IMR-90 (cell line): Measurements from ENCODE around the gene OR3A1. TPM values are rescaled to one million over a fixed set of nuclear protein-coding genes. Genes with fewer than 3 reads are reported as not detected.

Source experiments
- ATAC-seq: fragments of 200-7000 bp; cut with Tn5 transposase; 2 replicates; pipeline ENCODE4 v1.9.1; 2020; ENCODE audit warnings: low read depth, mild to moderate bottlenecking, moderate library complexity
- BruUV-seq: library from RNA; stranded (reverse); fragments of 400-500 nt; replicated peaks from 2 replicates; lab custom pipeline; 2021; lab: Mats Ljungman, UMichigan
- CTCF ChIA-PET: fragments of 300-600 bp; formaldehyde crosslinking; extraction: SDS; loops from one replicate; lab custom pipeline; 2021; ENCODE audit warnings: antibody characterized with exemption; lab: Yijun Ruan, JAX
- POLR2A ChIA-PET: fragments of 300-600 bp; sonication (Branson Sonifier 250); formaldehyde crosslinking; loops from one replicate; lab custom pipeline; 2022; ENCODE audit warnings: antibody characterized with exemption; ENCODE audit not compliant: unreplicated experiment; lab: Charles Lee
- DNase-seq: peaks from one replicate; pipeline ENCODE4 v3.0.0; 2013
- H2AFZ ChIP-seq: replicated peaks from 2 replicates; pipeline ENCODE3; 2013; ENCODE audit warnings: low read length, mild to moderate bottlenecking; ENCODE audit not compliant: poor library complexity
- H2AK5ac ChIP-seq: 2 replicates; pipeline ENCODE4 v1.6.1; 2013; ENCODE audit warnings: low read depth, low read length, inconsistent platforms
- H2AK9ac ChIP-seq: replicated peaks from 2 replicates; pipeline ENCODE3; 2013; ENCODE audit warnings: mild to moderate bottlenecking, low read depth, low read length, moderate library complexity; ENCODE audit not compliant: poor library complexity
- H2BK120ac ChIP-seq: 2 replicates; pipeline ENCODE4 v1.6.1; 2013; ENCODE audit warnings: low read depth, low read length, inconsistent platforms
- H2BK15ac ChIP-seq: 3 replicates; pipeline ENCODE4 v1.6.1; 2013; ENCODE audit warnings: low read depth, low read length, inconsistent platforms
- H2BK20ac ChIP-seq: 2 replicates; pipeline ENCODE4 v1.6.1; 2013; ENCODE audit warnings: low read depth, mild to moderate bottlenecking, inconsistent platforms, low read length, moderate library complexity
- H2BK5ac ChIP-seq: 2 replicates; pipeline ENCODE4 v1.6.1; 2013; ENCODE audit warnings: mild to moderate bottlenecking, low read depth, low read length, inconsistent platforms; ENCODE audit not compliant: poor library complexity, severe bottlenecking
- H3K14ac ChIP-seq: replicated peaks from 2 replicates; pipeline ENCODE4 v1.6.1; 2013; ENCODE audit warnings: low read depth, low read length, inconsistent platforms
- H3K18ac ChIP-seq: 2 replicates; pipeline ENCODE4 v1.6.1; 2013; ENCODE audit warnings: low read depth, low read length, control low read depth
- H3K23ac ChIP-seq: 2 replicates; pipeline ENCODE4 v1.6.1; 2013; ENCODE audit warnings: low read depth, low read length, inconsistent platforms
- H3K27ac ChIP-seq: 2 replicates; pipeline ENCODE4 v1.5.1; 2013; ENCODE audit warnings: mild to moderate bottlenecking, control low read depth, low read length; ENCODE audit not compliant: insufficient read depth
- H3K27me3 ChIP-seq: 2 replicates; pipeline ENCODE4 v1.6.1; 2013; ENCODE audit warnings: low read length; ENCODE audit not compliant: control insufficient read depth, insufficient read depth
- H3K36me3 ChIP-seq: 2 replicates; pipeline ENCODE4 v1.6.1; 2013; ENCODE audit warnings: low read length, mixed read lengths; ENCODE audit not compliant: control insufficient read depth, insufficient read depth
- H3K4ac ChIP-seq: 2 replicates; pipeline ENCODE4 v1.6.1; 2013; ENCODE audit warnings: low read depth, low read length, inconsistent platforms
- H3K4me1 ChIP-seq: 2 replicates; pipeline ENCODE4 v1.6.1; 2013; ENCODE audit warnings: low read length, mixed read lengths; ENCODE audit not compliant: control insufficient read depth, insufficient read depth
- H3K4me2 ChIP-seq: 2 replicates; pipeline ENCODE4 v1.6.1; 2013; ENCODE audit warnings: low read depth, mild to moderate bottlenecking, control low read depth, low read length, moderate library complexity
- H3K4me3 ChIP-seq: 2 replicates; pipeline ENCODE4 v1.5.1; 2013; ENCODE audit warnings: low read depth, mild to moderate bottlenecking, control low read depth, low read length, moderate library complexity; ENCODE audit not compliant: insufficient read depth
- H3K56ac ChIP-seq: 2 replicates; pipeline ENCODE4 v1.6.1; 2013; ENCODE audit warnings: low read length, inconsistent platforms; ENCODE audit not compliant: insufficient read depth; ENCODE audit errors: extremely low read depth
- H3K79me1 ChIP-seq, 2 experiments: 2 replicates each; pipeline ENCODE4 v1.6.1; 2013; ENCODE audit warnings: low read length in 2 of 2, inconsistent platforms in 1 of 2, low read depth in 1 of 2
- H3K9ac ChIP-seq: 2 replicates; pipeline ENCODE4 v1.6.1; 2013; ENCODE audit warnings: low read depth, low read length, control low read depth
- H3K9me1 ChIP-seq: 2 replicates; pipeline ENCODE4 v1.6.1; 2013; ENCODE audit warnings: low read length, inconsistent platforms; ENCODE audit not compliant: insufficient read depth
- H3K9me3 ChIP-seq: 2 replicates; pipeline ENCODE4 v1.6.1; 2013; ENCODE audit warnings: low read length; ENCODE audit not compliant: control insufficient read depth, insufficient read depth
- H4K20me1 ChIP-seq: 2 replicates; pipeline ENCODE4 v1.6.1; 2013; ENCODE audit warnings: low read length, inconsistent platforms; ENCODE audit not compliant: insufficient read depth
- H4K5ac ChIP-seq: 2 replicates; pipeline ENCODE4 v1.6.1; 2013; ENCODE audit warnings: mild to moderate bottlenecking, low read depth, low read length, control low read depth
- H4K8ac ChIP-seq, 2 experiments: 2 replicates each; pipeline ENCODE4 v1.6.1; 2013; ENCODE audit warnings: low read depth in 2 of 2, low read length in 2 of 2, control low read depth in 1 of 2, inconsistent platforms in 1 of 2
- H4K91ac ChIP-seq: 2 replicates; pipeline ENCODE4 v1.6.1; 2013; ENCODE audit warnings: low read depth, low read length, inconsistent platforms; ENCODE audit not compliant: insufficient read depth
- BHLHE40 ChIP-seq: fragments of 150-350 bp; IDR thresholded peaks from 2 replicates; pipeline ENCODE4 v1.6.1; 2016; ENCODE audit warnings: mild to moderate bottlenecking, low read depth, low read length
- CEBPB ChIP-seq: IDR thresholded peaks from 2 replicates; pipeline ENCODE4 v1.6.1; 2012; ENCODE audit warnings: low read depth, low read length, improper control_type of control experiment
- CHD1 ChIP-seq: IDR thresholded peaks from 2 replicates; pipeline ENCODE4 v1.6.1; 2012; ENCODE audit warnings: low read depth, low read length, improper control_type of control experiment
- CTCF ChIP-seq: conservative IDR thresholded peaks from 2 replicates; pipeline ENCODE4 v1.5.1; 2012; ENCODE audit warnings: mild to moderate bottlenecking, low read depth, low read length, improper control_type of control experiment
- ELK1 ChIP-seq: fragments of 150-350 bp; IDR thresholded peaks from 2 replicates; pipeline ENCODE4 v1.6.1; 2016; ENCODE audit warnings: low read depth, mild to moderate bottlenecking, low read length, moderate library complexity, borderline replicate concordance
- FOS ChIP-seq: fragments of 150-350 bp; IDR thresholded peaks from 2 replicates; pipeline ENCODE4 v1.6.1; 2016; ENCODE audit warnings: low read depth, low read length
- MAFK ChIP-seq: IDR thresholded peaks from 2 replicates; pipeline ENCODE4 v1.6.1; 2012; ENCODE audit warnings: low read depth, low read length, improper control_type of control experiment
- MAZ ChIP-seq: IDR thresholded peaks from 2 replicates; pipeline ENCODE4 v1.6.1; 2012; ENCODE audit warnings: low read depth, mild to moderate bottlenecking, low read length, improper control_type of control experiment, moderate library complexity, borderline replicate concordance
- MXI1 ChIP-seq: IDR thresholded peaks from 2 replicates; pipeline ENCODE4 v1.6.1; 2012; ENCODE audit warnings: low read depth, mild to moderate bottlenecking, low read length, moderate library complexity, borderline replicate concordance
- NFE2L2 ChIP-seq: fragments of 150-350 bp; IDR thresholded peaks from 2 replicates; pipeline ENCODE4 v1.6.1; 2016; ENCODE audit warnings: low read depth, mild to moderate bottlenecking, low read length
- POLR2A ChIP-seq: IDR thresholded peaks from 2 replicates; pipeline ENCODE4 v1.6.1; 2012; ENCODE audit warnings: mild to moderate bottlenecking, low read depth, low read length
- RAD21 ChIP-seq: IDR thresholded peaks from 2 replicates; pipeline ENCODE4 v1.6.1; 2012; ENCODE audit warnings: low read length, improper control_type of control experiment
- RCOR1 ChIP-seq: IDR thresholded peaks from 2 replicates; pipeline ENCODE4 v1.6.1; 2012; ENCODE audit warnings: mild to moderate bottlenecking, low read length, improper control_type of control experiment; ENCODE audit not compliant: insufficient replicate concordance
- RFX5 ChIP-seq: IDR thresholded peaks from 2 replicates; pipeline ENCODE4 v1.8.0; 2012; ENCODE audit warnings: low read depth, mild to moderate bottlenecking, low read length, moderate library complexity
- SMC3 ChIP-seq: fragments of 150-350 bp; IDR thresholded peaks from 2 replicates; pipeline ENCODE4 v1.6.1; 2016; ENCODE audit warnings: low read depth, mild to moderate bottlenecking, antibody characterized with exemption, low read length, moderate library complexity
- USF2 ChIP-seq: fragments of 150-350 bp; IDR thresholded peaks from 2 replicates; pipeline ENCODE4 v1.6.1; 2017; ENCODE audit warnings: mild to moderate bottlenecking, antibody characterized with exemption, low read length, low read depth
- WGBS, 2 experiments: methylation state at CpG; one replicate each; pipeline versions ENCODE4 v1.1.5 to v1.1.7; 2013; ENCODE audit warnings: missing lambda C conversion rate in 2 of 2; ENCODE audit not compliant: insufficient read length in 1 of 2; ENCODE audit errors: extremely low coverage in 2 of 2; 5-methylcytosine and 5-hydroxymethylcytosine counted together
- dilution Hi-C: fragments of 300-500 bp; cut with HindIII; formaldehyde crosslinking; loops from one replicate; pipeline ENCODE4 v1.14.3; 2018; ENCODE audit warnings: low sequenced_read_pairs; ENCODE audit not compliant: unreplicated experiment
- in situ Hi-C: fragments of 300-500 bp; cut with MboI; formaldehyde crosslinking; loops from 3 replicates; pipeline ENCODE4 v1.14.3; 2019; ENCODE audit warnings: low sequenced_read_pairs, inconsistent platforms, mixed read lengths
- intact Hi-C: fragments of 100-400 bp; cut with micrococcal nuclease; formaldehyde crosslinking; loops from 2 replicates; pipeline ENCODE4 v1.10.0; 2022
- polyA plus RNA-seq, 3 experiments: library from polyadenylated mRNA; depleted of rRNA; stranded (reverse); fragments of >200 nt; gene quantifications; 2 replicates each; pipeline ENCODE4 v1.2.3, GENCODE V29; 2012; ENCODE audit warnings: low replicate concordance in 1 of 3
- total RNA-seq: library from RNA; depleted of rRNA; stranded (reverse); fragments of >200 nt; gene quantifications from 2 replicates; pipeline ENCODE4 v1.2.3, GENCODE V29; 2012

Gene OR3A1
- total and polyA plus RNA-seq, 2 of the 4 experiments (the other 2 are of a cell fraction): not detected

GRCh38 chr17:3316836-3317235 lies 18.7 kb upstream of the OR3A1 start:
- BruUV-seq: no TSS peak
- Histone ChIP-seq H4K20me1 (no peaks in the 10 kb centered on the region), H2AK5ac (no peak overlapping the region), H3K4me2 (no peak overlapping the region), H2AK9ac (no peak overlapping the region), H3K4ac (no peak overlapping the region), H3K9me1 (no peaks in the 10 kb centered on the region), H3K9me3 (peaks cover 5% of the 10 kb centered on the region; the same call in 1 of the 2 replicates), H3K4me1 (no peaks in the 10 kb centered on the region), H3K27ac (no peak overlapping the region), H3K18ac (no peak overlapping the region), H3K4me3 (no peak overlapping the region), H4K91ac (no peak overlapping the region), H2BK120ac (no peak overlapping the region), H3K9ac (no peak overlapping the region), H2BK20ac (no peak overlapping the region), H3K56ac (no peak overlapping the region), H3K79me1 (no peaks in the 10 kb centered on the region), H2BK5ac (no peak overlapping the region), H4K5ac (no peak overlapping the region), H3K27me3 (no peaks in the 10 kb centered on the region), H2AFZ (no peak overlapping the region), H3K36me3 (no peaks in the 10 kb centered on the region), H2BK15ac (no peak overlapping the region), H3K14ac (no peak overlapping the region), H3K23ac (no peak overlapping the region), H4K8ac (no peak overlapping the region)
- dilution Hi-C loops (no loop called here), intact Hi-C loops (no loop called here), in situ Hi-C loops (no loop called here)
- CTCF ChIA-PET: no interaction called here
- DNase-seq (no peak), ATAC-seq (no peak)
- POLR2A ChIA-PET: no interaction called here
- WGBS, 2 experiments: 14% methylated on average over 2 of the region's 3 CpGs; no CpG with 5 or more reads in 1 of the 2 experiments
- TF ChIP-seq MAZ (no peak), POLR2A (no peak), NFE2L2 (no peak), CEBPB (no peak), SMC3 (no peak), USF2 (no peak), MXI1 (no peak), RFX5 (no peak), CTCF (no peak), RAD21 (no peak), FOS (no peak), BHLHE40 (no peak), CHD1 (no peak), ELK1 (no peak), MAFK (no peak), RCOR1 (no peak)
